Nephron progenitor cell (in vitro differentiated cells): Measurements from ENCODE around the gene APOBR.

ENCODE experiments used
- DNase-seq: peaks from one replicate; pipeline ENCODE4 v3.0.0; 2021
- H3K27ac Mint-ChIP-seq: 2 replicates; pipeline ENCODE4 v1.8.0; 2021; ENCODE audit warnings: mild to moderate bottlenecking, moderate library complexity, mixed read lengths
- H3K27me3 Mint-ChIP-seq: 2 replicates; pipeline ENCODE4 v1.8.0; 2021; ENCODE audit warnings: mild to moderate bottlenecking, low read depth, mixed read lengths; ENCODE audit not compliant: poor library complexity
- H3K36me3 Mint-ChIP-seq: 2 replicates; pipeline ENCODE4 v1.8.0; 2021; ENCODE audit warnings: low read depth, mixed read lengths
- H3K4me1 Mint-ChIP-seq: 2 replicates; pipeline ENCODE4 v1.8.0; 2021; ENCODE audit warnings: mixed read lengths
- H3K4me3 Mint-ChIP-seq: 2 replicates; pipeline ENCODE4 v1.8.0; 2021; ENCODE audit warnings: mild to moderate bottlenecking, moderate library complexity, mixed read lengths
- H3K9me3 Mint-ChIP-seq: 2 replicates; pipeline ENCODE4 v1.8.0; 2021; ENCODE audit warnings: mild to moderate bottlenecking, moderate library complexity, mixed read lengths
- TF ChIP-seq, protein P1 (sequence below): fragments of 200-600 bp; sonication (generic); IDR thresholded peaks from 2 replicates; pipeline ENCODE4 v1.5.0; 2021; ENCODE audit warnings: antibody characterized with exemption

The APOBR gene

DNA sequence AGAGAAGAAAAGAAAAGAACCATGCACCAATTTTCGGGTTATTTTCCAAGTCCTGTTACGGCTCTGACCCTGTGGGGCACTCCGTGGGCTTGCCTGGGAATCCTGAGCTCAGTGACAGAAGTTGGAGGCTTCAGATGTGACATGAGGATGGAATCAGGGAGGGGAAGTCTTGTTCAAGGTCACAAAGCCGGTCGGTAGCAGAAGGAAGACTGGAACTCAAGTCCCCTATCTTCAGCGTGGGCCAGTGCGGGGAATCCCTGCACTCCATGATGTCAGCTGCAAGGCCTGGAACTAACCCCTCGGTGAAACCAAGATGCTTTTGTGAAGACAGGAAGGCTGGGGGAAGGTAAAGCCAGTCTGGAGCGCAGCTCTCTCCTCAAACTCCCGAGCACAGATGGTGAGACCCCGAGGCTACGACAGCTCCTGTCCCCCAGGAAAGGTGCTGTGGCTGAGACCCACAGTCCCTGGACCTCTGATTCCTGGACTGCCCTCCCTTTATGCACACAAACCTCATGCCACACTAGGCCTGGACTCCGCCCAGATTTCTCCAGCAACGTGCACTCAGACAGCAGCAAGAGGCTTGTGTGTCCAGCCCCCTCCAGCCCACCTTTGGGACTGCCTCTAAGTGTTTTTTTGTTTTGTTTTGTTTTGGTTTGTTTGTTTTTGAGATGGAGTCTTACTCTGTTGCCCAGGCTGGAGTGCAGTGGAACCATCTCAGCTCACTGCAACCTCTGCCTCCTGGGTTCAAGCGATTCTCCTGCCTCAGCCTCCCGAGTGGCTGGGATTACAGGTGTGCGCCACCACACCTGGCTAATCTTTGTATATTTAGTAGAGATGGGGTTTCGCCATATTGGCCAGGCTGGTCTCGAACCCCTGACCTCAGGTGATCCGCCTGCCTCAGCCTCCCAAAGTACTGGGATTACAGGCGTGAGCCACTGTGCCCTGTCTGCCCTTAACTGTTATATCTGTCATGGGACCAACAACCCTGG, 17.7 kb downstream of the APOBR start:
- TF ChIP-seq, protein P1, sequence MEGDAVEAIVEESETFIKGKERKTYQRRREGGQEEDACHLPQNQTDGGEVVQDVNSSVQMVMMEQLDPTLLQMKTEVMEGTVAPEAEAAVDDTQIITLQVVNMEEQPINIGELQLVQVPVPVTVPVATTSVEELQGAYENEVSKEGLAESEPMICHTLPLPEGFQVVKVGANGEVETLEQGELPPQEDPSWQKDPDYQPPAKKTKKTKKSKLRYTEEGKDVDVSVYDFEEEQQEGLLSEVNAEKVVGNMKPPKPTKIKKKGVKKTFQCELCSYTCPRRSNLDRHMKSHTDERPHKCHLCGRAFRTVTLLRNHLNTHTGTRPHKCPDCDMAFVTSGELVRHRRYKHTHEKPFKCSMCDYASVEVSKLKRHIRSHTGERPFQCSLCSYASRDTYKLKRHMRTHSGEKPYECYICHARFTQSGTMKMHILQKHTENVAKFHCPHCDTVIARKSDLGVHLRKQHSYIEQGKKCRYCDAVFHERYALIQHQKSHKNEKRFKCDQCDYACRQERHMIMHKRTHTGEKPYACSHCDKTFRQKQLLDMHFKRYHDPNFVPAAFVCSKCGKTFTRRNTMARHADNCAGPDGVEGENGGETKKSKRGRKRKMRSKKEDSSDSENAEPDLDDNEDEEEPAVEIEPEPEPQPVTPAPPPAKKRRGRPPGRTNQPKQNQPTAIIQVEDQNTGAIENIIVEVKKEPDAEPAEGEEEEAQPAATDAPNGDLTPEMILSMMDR, result no peak
- no peak for DNase-seq
- Mint-ChIP-seq H3K27ac (no peak overlapping the region), H3K27me3 (peaks cover 9% of the 10 kb centered on the region), H3K4me3 (no peak overlapping the region), H3K4me1 (no peaks in the 10 kb centered on the region), H3K9me3 (no peaks in the 10 kb centered on the region), H3K36me3 (no peaks in the 10 kb centered on the region)

- H3K27ac Mint-ChIP-seq, result peak overlapping the region; percentile 76
- DNase-seq, result no peak
Measured at GRCh38 chr16:28513484-28514181, 19.2 kb downstream of the APOBR start.

DNA sequence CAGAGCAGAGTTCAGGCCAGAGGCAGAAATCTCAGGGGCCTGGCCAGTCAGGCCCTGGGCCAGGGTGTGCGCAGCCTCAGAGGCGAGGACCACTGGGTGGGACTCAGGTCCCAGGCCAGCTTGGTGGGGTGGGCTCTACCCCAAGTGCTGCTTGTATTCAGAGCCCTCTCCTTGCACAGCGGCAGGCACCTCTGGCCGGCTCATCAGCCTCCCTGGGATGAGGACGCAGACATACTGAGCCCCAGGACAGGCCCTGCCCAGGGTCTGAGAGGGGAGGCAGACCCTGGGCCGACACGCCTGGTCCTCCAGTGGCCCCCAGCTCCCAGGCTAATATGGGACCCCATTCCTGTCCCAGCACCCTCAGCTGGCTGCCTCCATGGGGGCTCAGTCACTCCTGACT, 19.8 kb downstream of the APOBR start:
- Mint-ChIP-seq H3K27ac (no peak overlapping the region), H3K4me3 (no peak overlapping the region), H3K9me3 (no peaks in the 10 kb centered on the region), H3K4me1 (no peaks in the 10 kb centered on the region), H3K27me3 (peaks cover 7% of the 10 kb centered on the region), H3K36me3 (no peaks in the 10 kb centered on the region)
- no peak for DNase-seq
- TF ChIP-seq, protein P1, result no peak

More at GRCh38 chr16:28513484-28514181, 19.2 kb downstream of the APOBR start:
- Mint-ChIP-seq H3K36me3 (no peaks in the 10 kb centered on the region), H3K9me3 (no peaks in the 10 kb centered on the region), H3K4me1 (no peaks in the 10 kb centered on the region), H3K27me3 (peaks cover 7% of the 10 kb centered on the region), H3K4me3 (no peak overlapping the region)
- TF ChIP-seq, protein P1, result no peak

DNA sequence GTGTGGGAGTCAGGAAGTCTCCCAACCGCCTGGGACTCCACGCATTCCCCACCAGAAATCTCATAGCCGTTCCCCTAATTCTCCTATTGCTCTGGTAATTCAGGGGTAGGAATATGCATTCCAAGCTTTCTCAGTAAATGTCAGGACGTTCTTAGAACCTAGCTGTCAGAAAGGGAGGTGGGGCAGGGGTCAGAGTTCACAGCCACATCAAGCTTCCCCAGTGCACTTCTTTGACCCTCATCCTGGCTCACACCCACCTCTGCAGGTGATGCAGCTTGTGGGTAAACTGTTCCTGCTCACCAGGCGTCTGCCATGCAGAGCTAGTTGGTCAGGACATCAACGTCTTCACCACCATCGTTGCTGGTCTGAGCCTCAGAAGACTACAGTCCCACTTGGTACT, 26.2 kb downstream of the APOBR start:
- TF ChIP-seq, protein P1, result no peak
- no peak for DNase-seq
- no peaks in the 10 kb centered on the region for H3K4me1 Mint-ChIP-seq
- peak overlapping the region; percentile 47 for H3K27ac Mint-ChIP-seq
- H3K36me3 Mint-ChIP-seq, result no peaks in the 10 kb centered on the region
- no peak overlapping the region for H3K4me3 Mint-ChIP-seq
- peaks cover 24% of the 10 kb centered on the region for H3K27me3 Mint-ChIP-seq
- peaks cover 8% of the 10 kb centered on the region for H3K9me3 Mint-ChIP-seq

- TF ChIP-seq, protein P1, result no peak
- Mint-ChIP-seq H3K27ac (no peak overlapping the region), H3K27me3 (peaks cover 31% of the 10 kb centered on the region), H3K4me1 (no peaks in the 10 kb centered on the region), H3K4me3 (no peak overlapping the region), H3K36me3 (no peaks in the 10 kb centered on the region), H3K9me3 (peaks cover 15% of the 10 kb centered on the region)
- no peak for DNase-seq
Measured at GRCh38 chr16:28521436-28521835, 27.0 kb downstream of the APOBR start.
